ENCODE data around the gene BCCIP. TPM values are rescaled to one million over a fixed set of nuclear protein-coding genes. Genes with fewer than 3 reads are reported as not detected.

Gene BCCIP
- total and polyA plus RNA-seq, 2 donors, result 72.5 to 74.3 TPM

Other genes starting within 250 kb of the BCCIP start
- gene TEX36, start 140.4 kb upstream of the BCCIP start, total RNA-seq, result not detected
- gene TEX36, start 140.4 kb upstream of the BCCIP start, polyA plus RNA-seq, result not detected
- gene EDRF1, start 103.8 kb upstream of the BCCIP start, total RNA-seq, result 27.3 TPM
- 43.1 TPM for gene EDRF1, start 103.8 kb upstream of the BCCIP start, polyA plus RNA-seq
- not detected for gene MMP21, start 47.7 kb upstream of the BCCIP start, total RNA-seq
- 0.18 TPM for gene MMP21, start 47.7 kb upstream of the BCCIP start, polyA plus RNA-seq
- gene UROS, start 288 bp upstream of the BCCIP start, total RNA-seq, result 47.6 TPM
- 31.0 TPM for gene UROS, start 288 bp upstream of the BCCIP start, polyA plus RNA-seq
- 13.6 TPM for gene DHX32, start 57.7 kb downstream of the BCCIP start, total RNA-seq
- gene DHX32, start 57.7 kb downstream of the BCCIP start, polyA plus RNA-seq, result 18.3 TPM
- 2.5 TPM for gene FANK1, start 73.0 kb downstream of the BCCIP start, total RNA-seq
- 14.1 TPM for gene FANK1, start 73.0 kb downstream of the BCCIP start, polyA plus RNA-seq